ENCODE results near the gene ZMAT2. TPM values are rescaled to one million over a fixed set of nuclear protein-coding genes. Genes with fewer than 3 reads are reported as not detected.

The ZMAT2 gene
- total and polyA plus RNA-seq, 2 of the 8 experiments (the other 6 are each of a cell fraction or from before 2014, with no cell fraction given) = 56.8 to 65.9 TPM

DNA sequence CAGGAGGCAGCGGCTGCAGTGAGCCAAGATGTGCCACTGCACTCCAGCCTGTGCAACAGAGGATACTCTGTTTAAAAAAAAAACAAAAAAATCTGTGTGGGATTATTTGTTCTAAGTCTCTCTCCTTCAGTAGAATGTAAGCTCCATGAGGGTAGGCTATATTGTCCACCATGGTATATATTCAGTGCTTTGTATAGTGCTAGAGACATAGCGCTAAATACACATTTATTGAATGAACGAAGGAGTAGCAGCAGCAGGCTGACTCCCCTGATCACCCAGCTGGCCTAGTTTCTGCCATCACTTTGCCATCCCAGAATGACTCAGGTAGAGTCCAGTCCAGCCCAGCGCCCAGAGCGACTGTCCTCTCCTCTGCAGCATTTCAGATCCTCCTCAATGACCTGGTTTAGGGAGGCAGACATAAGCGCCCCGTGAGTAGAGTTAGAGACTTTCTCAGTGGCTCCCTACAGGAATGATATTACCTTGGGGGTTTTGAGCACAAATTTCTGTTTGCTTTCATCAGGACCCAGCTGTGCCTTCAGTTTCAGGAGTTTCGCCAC, 9.8 kb upstream of the ZMAT2 start:
- Histone ChIP-seq H3K79me2 (ENCODE audit: control insufficient read depth in 1 of 2, insufficient read depth in 2 of 2, low read length in 2 of 2) (peaks cover 0 to 25% of the 10 kb centered on the region in 2 experiments; a peak in 2 of 4 replicates), H4K20me1 (replicated peaks in 1 of 2; ENCODE audit: control insufficient read depth in 1 of 2, insufficient read depth in 2 of 2, low read length in 2 of 2) (peaks cover 1 to 4% of the 10 kb centered on the region in 2 experiments), H3K9ac (replicated peaks in 1 of 4; ENCODE audit: extremely low read depth in 1 of 4, low read depth in 3 of 4, low read length in 3 of 4) (peak overlapping the region in 3 of 4 experiments; percentile 68 to 88 (median 77); a peak in 6 of 7 replicates), H2BK15ac (ENCODE audit: low read length) (no peak overlapping the region), H2BK20ac (ENCODE audit: low read length) (no peak overlapping the region), H2BK120ac (replicated peaks; ENCODE audit: low read depth, low read length) (no peak overlapping the region), H3K14ac (ENCODE audit: insufficient read length) (no peak overlapping the region), H3K4me1 (replicated peaks in 1 of 4; ENCODE audit: control insufficient read depth in 3 of 4, insufficient read depth in 4 of 4, low read length in 3 of 4) (no peaks in the 10 kb centered on the region; a peak in 1 of 7 replicates), H3K56ac (replicated peaks; ENCODE audit: insufficient read length, low read depth, low read length) (no peak overlapping the region), H3K4ac (replicated peaks; ENCODE audit: insufficient read length, low read depth, low read length) (no peak overlapping the region), H3K36me3 (ENCODE audit: control insufficient read depth in 2 of 4, insufficient read depth in 4 of 4, low read length in 3 of 4) (peaks cover 2 to 21% (median 14%) of the 10 kb centered on the region in 4 experiments; a peak in 7 of 8 replicates), H3K79me1 (ENCODE audit: low read depth, low read length) (peaks cover 4% of the 10 kb centered on the region), H3K18ac (ENCODE audit: extremely low read depth, low read length) (no peak overlapping the region), H4K8ac (ENCODE audit: extremely low read depth, insufficient read depth, low read length) (no peak overlapping the region), H3K4me2 (ENCODE audit: insufficient read depth in 1 of 2, low read depth in 2 of 2, low read length in 2 of 2) (peak overlapping the region; percentile 82 to 91), H2BK12ac (ENCODE audit: low read depth, low read length) (no peak overlapping the region), H3K27me3 (replicated peaks in 1 of 4; ENCODE audit: control insufficient read depth in 3 of 4, extremely low read depth in 1 of 4, insufficient read depth in 3 of 4, low read length in 3 of 4) (no peaks in the 10 kb centered on the region), H4K91ac (replicated peaks; ENCODE audit: insufficient read length, low read length) (no peak overlapping the region), H3K4me3 (ENCODE audit: extremely low read depth in 1 of 4, insufficient read depth in 2 of 4, low read depth in 3 of 4, low read length in 4 of 4) (peak overlapping the region; percentile 76 to 98 (median 88)), H2AK5ac (ENCODE audit: low read depth, low read length) (no peak overlapping the region), H3K9me3 (ENCODE audit: insufficient read depth in 2 of 2, low read depth in 1 of 2, low read length in 1 of 2) (no peaks in the 10 kb centered on the region), H3K23ac (ENCODE audit: insufficient read length) (no peak overlapping the region), H2BK5ac (ENCODE audit: low read depth, low read length) (no peak overlapping the region), H3K23me2 (ENCODE audit: low read depth, low read length) (peaks cover 7% of the 10 kb centered on the region; the same call in 1 of the 2 replicates), H2AFZ (ENCODE audit: low read length) (peak overlapping the region; percentile 98; the same call in 1 of the 2 replicates), H4K5ac (ENCODE audit: insufficient read length, low read depth, low read length) (no peak overlapping the region), H3K27ac (ENCODE audit: low read depth, low read length) (no peak overlapping the region)
- TF ChIP-seq BRCA1 (IDR thresholded peaks at IDR 0.05; ENCODE audit: low read depth, low read length) = no peak
- TF ChIP-seq CREB1 (IDR thresholded peaks at IDR 0.05) = no peak
- TF ChIP-seq POLR2AphosphoS5 (IDR thresholded peaks at IDR 0.05; ENCODE audit: low read depth, low read length) = no peak
- no peak for TF ChIP-seq POU5F1 (IDR thresholded peaks at IDR 0.05; ENCODE audit: low read depth, low read length)
- TF ChIP-seq, protein P1, sequence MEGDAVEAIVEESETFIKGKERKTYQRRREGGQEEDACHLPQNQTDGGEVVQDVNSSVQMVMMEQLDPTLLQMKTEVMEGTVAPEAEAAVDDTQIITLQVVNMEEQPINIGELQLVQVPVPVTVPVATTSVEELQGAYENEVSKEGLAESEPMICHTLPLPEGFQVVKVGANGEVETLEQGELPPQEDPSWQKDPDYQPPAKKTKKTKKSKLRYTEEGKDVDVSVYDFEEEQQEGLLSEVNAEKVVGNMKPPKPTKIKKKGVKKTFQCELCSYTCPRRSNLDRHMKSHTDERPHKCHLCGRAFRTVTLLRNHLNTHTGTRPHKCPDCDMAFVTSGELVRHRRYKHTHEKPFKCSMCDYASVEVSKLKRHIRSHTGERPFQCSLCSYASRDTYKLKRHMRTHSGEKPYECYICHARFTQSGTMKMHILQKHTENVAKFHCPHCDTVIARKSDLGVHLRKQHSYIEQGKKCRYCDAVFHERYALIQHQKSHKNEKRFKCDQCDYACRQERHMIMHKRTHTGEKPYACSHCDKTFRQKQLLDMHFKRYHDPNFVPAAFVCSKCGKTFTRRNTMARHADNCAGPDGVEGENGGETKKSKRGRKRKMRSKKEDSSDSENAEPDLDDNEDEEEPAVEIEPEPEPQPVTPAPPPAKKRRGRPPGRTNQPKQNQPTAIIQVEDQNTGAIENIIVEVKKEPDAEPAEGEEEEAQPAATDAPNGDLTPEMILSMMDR (IDR thresholded peaks at IDR 0.05; ENCODE audit: control extremely low read depth in 1 of 3, insufficient read depth in 1 of 3, low read depth in 1 of 3, low read length in 3 of 3) = no peak
- TF ChIP-seq RXRA (IDR thresholded peaks at IDR 0.05; ENCODE audit: insufficient read depth, low read depth, low read length) = no peak
- POLR2A ChIA-PET (ENCODE audit: partially characterized antibody) = interaction anchor here (0.5 to 7.5 kb wide), 16 partner anchors 8 to 142 kb away, joined by 3 to 85 read pairs (median 5); partner anchors contain the start of genes DND1, IK, NDUFA2 and SRA1
- 70% methylated on average over 8 of the region's 8 CpGs; no CpG with 5 or more reads in 1 of the 2 experiments for WGBS, 2 experiments (ENCODE audit: extremely low coverage in 1 of 2, insufficient coverage in 1 of 2, insufficient read length in 1 of 2, insufficient replicate concordance in 2 of 2, low coverage in 1 of 2, low lambda C conversion rate in 2 of 2, missing lambda C conversion rate in 1 of 2)
- CTCF ChIA-PET (ENCODE audit: partially characterized antibody) = interaction anchor here (0.6 to 1.7 kb wide), 9 partner anchors 8 to 1057 kb away, joined by 3 to 11 read pairs (median 4); partner anchors contain the start of genes IK and NDUFA2
- DNase-seq (ENCODE audit: low read depth in 1 of 2, low spot score in 2 of 2) (no peak), FAIRE-seq (no peak)
